Keratinocyte (primary cell): ENCODE results near the gene KIAA0930.

Experiments
- EZH2 ChIP-seq: IDR thresholded peaks from one replicate; pipeline ENCODE4 v1.6.1; 2012; ENCODE audit warnings: inconsistent platforms, mild to moderate bottlenecking, low read length, moderate library complexity
- TF ChIP-seq, protein P1 (sequence below), 3 experiments: IDR thresholded peaks in 1 of 3; conservative IDR thresholded peaks in 1 of 3; optimal IDR thresholded peaks in 1 of 3; 2 replicates in 2 of 3; 3 replicates in 1 of 3; pipeline versions ENCODE3 to v1.5.1; 2011; ENCODE audit warnings: low read length in 3 of 3, mild to moderate bottlenecking in 3 of 3, moderate library complexity in 2 of 3, control low read depth in 1 of 3, inconsistent platforms in 1 of 3; ENCODE audit not compliant: insufficient read depth in 2 of 3; ENCODE audit errors: extremely low read depth in 1 of 3

DNA sequence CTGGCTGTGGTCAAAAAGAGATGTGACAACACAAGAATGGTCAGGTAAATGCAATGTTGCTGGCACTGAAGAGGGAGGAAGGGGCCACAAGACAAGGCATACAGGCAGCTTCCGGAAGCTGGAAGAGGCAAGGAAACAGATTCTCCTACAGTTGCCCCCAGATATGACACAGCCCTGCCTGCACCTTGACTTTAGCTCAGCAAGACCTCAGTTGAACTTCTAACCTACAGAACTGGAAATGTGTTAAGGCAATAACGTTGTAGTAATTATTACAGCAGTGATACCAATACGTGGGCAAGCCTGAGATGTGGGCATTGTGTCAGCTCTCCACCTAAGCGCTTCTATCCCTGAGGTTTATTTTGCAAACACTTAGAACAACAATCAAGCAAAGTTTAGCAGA is 4.2 kb upstream of the KIAA0930 start:
- TF ChIP-seq EZH2: no peak
- TF ChIP-seq, protein P1, sequence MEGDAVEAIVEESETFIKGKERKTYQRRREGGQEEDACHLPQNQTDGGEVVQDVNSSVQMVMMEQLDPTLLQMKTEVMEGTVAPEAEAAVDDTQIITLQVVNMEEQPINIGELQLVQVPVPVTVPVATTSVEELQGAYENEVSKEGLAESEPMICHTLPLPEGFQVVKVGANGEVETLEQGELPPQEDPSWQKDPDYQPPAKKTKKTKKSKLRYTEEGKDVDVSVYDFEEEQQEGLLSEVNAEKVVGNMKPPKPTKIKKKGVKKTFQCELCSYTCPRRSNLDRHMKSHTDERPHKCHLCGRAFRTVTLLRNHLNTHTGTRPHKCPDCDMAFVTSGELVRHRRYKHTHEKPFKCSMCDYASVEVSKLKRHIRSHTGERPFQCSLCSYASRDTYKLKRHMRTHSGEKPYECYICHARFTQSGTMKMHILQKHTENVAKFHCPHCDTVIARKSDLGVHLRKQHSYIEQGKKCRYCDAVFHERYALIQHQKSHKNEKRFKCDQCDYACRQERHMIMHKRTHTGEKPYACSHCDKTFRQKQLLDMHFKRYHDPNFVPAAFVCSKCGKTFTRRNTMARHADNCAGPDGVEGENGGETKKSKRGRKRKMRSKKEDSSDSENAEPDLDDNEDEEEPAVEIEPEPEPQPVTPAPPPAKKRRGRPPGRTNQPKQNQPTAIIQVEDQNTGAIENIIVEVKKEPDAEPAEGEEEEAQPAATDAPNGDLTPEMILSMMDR (optimal IDR thresholded peaks at IDR 0.05 in 1 of 3, IDR thresholded peaks at IDR 0.05 in 1 of 3, conservative IDR thresholded peaks at IDR 0.05 in 1 of 3; ENCODE audit: extremely low read depth in 1 of 3, insufficient read depth in 2 of 3, low read length in 3 of 3): no peak
